Measurements from ENCODE around the gene GNA14.
"Not testable (repeated sequence)": the region's sequence is repeated elsewhere in the genome, so short reads cannot be mapped to it uniquely, and the experiment has no call there.

Gene GNA14

DNA sequence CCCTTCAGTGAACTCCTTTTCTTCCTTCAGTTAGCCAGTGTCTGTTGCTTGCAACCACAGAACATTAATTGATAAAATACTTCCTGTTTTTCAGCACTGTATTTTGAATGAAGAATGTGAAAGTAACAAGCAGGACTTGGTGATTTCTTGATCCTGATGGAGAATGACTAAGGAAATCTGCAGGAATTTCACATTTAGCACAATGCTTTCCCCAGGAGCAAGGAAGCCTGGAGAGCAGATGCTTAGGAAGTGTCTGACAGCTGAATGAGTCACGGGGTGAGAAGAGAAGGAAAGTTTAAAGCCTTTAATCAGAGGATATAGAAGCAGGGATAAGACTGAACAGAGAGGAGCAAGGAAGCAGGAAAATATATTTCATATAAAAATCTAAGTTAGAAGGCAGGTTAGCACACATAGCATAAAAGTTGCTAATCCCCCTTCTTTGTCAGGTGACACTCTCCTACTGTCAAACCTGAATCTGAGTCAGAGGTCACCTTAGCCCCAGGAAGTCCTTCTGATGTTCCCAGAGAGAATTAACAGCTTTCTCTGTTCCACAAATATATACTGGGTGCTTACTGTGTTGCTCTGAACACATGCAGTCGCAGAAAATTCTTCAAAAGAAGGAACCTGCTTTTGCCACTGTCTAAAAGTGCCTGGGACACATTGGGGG lies 59.7 kb downstream of the GNA14 start:
- peak; percentile 82 for DNase-seq (ENCODE audit: low read depth)

DNA sequence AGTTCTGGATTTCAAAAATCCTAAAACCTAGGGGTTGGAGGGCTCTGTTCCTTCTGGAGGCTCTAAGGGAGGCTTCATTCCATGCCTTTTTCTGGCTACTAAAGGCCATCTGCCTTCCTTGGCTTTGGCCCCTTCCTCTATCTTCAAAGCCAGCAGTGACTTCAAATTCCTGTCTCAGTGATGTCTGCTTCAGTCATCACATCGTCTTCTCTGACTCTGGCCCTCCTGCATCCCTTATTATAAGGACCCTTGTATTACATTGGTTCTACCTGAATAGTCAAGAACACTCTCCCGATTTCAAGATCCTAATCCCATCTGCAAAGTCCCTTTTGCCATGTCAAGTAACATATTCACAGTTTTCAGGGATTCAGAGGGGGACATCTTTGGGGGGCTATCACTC lies 60.3 kb downstream of the GNA14 start:
- no peak for DNase-seq (ENCODE audit: low read depth)

DNA sequence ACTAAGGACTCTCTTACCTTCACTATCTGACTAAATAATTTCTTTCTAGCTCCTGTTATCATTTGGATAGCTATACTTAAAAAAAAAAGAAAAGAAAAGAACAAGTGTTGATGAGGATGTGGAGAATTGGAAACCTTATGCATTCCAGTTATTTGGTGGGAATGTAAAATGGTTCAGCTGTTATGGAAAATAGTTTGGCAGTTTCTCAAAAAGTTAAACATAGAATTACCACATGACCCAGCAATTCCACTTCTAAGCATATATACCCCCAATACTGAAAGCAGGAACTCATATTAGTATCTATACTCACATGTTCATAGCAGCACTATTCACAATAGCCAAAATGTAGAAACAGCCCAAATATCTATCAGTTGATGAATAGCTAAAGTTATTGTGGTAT lies 61.1 kb downstream of the GNA14 start:
- no peak for DNase-seq (ENCODE audit: low read depth)

DNA sequence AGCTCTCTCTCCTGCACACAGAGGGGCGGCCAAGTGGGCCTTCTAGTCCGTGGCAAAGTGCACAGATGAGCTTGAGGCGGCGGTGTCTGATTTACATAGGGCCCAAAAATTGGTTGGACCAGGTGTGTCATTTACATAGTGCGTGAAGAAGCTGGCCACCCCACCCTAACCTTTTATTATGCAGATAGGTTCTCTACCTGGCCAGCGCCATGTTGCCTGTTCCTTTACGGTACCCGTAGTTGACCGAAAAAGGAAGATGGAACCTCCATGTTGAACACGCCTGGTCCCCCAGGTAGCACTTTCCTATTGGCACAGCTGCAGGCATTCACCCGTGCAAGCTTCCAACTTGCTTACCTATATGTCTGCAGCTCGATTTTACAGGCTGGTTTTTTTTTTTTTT lies 61.5 kb downstream of the GNA14 start:
- DNase-seq (ENCODE audit: low read depth): no peak

DNA sequence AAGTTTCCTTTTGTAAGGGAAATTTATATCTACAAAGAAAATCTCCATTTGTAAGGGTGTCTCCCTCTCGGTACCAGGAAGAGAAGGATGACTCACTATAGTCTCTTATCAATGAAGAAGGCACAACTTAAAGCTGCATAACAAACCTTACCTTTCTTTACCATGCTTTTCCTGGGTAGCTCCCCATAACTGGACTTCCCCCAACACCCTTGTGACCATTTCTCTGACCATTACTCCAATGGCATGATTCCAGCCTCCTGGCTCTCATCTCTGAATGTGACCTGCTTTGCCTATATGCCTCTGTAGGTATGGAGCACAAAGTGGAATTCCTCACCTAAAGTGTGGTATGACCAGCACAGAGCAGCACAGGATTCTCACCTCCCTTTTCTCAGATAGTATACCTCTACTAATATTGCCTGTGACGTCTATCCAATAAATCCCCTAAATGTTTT lies 62.8 kb downstream of the GNA14 start:
- no peak for DNase-seq (ENCODE audit: low read depth)

DNA sequence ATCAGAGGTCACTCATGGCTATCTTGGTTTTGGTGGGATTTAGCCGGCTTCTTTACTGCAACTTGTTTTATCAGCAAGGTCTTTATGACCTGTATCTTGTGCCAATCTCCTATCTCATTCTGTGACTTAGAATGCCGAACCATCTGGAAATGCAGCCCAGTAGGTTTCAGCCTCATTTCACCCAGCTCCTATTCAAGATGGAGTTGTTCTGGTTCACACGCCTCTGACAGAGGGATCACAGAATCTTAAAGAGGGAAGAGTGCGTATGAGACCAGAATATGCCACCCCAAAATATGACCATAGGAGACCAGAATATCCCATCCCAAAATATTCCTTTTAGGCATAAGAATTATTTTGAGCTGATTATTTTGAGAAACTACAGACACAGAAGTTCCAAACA lies 63.2 kb downstream of the GNA14 start:
- not testable (repeated sequence) for DNase-seq (ENCODE audit: low read depth)

DNA sequence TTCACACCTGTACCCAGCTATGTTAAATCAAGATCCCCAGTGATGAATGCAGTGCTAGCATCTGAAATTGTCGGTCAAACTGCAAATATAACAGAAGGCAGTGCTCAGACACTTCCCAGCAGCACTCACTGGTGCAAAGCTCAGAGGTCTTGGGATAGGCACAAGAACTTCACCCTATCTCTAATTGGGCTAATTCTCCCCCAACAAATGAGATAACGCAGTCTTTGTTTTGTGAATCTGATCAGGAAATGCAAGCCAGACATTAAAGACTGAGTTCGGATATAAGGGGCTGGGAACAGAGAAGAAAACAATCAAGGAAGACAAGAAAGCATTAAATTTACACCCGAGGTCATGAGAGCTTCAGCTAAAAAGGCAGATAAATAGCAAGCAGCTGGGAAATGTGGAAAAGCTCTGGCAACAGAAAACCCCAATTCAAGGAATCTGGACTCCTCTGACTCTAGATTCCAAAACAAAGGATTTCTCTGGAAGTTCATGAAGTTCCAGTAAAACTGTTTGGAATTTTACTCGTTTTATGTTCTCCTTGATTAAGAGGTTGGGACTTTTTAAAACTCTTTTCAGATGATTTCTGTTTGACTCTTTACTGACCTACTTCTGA lies 65.1 kb downstream of the GNA14 start:
- DNase-seq (ENCODE audit: low read depth): no peak

DNA sequence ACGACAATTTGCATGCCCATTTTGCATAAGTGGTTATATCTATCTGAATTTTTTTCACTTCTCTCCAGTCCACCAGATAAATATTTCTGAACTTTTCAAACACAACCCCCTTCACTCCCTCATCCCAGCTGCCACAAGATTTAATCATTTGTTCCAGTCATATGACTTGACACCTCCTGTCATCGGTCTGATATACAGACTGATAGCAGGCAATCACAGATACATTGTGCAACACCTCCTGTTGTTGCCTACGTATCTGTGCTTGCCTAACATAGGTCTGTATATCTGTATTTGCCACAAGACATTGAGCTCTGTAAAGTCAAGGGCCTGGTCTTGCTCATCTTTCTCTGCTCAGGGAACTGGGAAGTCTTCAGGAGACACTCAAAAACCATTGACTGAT lies 65.6 kb downstream of the GNA14 start:
- DNase-seq (ENCODE audit: low read depth): no peak

DNA sequence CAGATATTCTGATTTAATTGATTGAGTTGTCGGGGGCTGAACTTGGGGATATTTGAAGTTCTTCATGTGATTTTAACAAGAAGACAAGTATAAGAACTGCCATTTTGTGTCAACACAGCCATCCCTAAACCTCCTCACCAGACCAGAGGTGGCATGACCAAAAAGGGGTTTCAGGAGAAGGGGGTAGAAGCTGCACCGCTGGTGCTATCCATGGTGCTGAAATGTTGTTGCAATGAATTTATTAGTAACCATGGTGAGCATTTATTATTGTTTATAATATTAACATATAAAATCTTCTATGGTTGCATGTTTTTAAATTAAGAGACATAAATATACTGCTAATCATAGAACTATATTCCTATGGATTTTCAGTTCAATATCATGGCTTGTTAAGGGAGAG lies 72.3 kb downstream of the GNA14 start:
- DNase-seq (ENCODE audit: low read depth): no peak

DNA sequence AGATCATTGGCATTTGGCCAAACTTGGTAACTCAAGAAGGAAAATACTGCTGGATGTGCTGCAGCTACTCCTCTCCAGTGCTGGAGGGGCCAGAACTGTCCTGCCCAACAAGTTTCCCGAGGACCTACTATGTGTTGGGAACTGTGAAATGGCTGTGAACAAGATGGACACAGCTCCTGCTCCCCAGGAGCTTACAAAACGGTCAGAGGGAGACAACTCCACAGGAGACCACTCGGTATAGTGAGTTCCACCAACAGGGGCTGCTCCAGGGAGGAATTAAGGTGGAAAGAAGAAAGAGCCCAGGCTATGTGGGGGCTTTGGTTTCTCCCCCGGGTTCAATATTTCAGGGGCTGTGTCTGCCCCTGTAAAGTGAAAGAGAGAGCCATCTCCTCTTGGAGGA lies 78.8 kb downstream of the GNA14 start:
- DNase-seq (ENCODE audit: low read depth): no peak

DNA sequence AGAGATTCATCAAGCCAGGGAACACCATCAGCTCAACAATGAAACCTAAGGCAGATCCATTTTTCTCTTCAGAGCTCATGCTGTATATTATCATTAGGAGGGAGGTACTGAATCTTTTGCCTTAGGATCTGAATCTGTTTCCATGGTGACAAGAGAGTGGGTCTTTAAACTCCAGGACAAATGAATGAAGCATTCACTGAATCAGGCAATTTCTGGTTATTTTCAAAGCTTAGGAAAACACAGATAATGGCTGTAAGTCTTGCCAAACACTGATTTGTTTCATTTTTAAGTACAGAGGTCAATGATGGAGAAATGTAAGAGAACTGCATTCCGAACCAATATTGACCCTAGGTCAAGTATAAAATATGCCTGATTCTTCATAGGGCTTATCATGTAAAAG lies 84.9 kb downstream of the GNA14 start:
- peak; percentile 25 for DNase-seq (ENCODE audit: low read depth)

DNA sequence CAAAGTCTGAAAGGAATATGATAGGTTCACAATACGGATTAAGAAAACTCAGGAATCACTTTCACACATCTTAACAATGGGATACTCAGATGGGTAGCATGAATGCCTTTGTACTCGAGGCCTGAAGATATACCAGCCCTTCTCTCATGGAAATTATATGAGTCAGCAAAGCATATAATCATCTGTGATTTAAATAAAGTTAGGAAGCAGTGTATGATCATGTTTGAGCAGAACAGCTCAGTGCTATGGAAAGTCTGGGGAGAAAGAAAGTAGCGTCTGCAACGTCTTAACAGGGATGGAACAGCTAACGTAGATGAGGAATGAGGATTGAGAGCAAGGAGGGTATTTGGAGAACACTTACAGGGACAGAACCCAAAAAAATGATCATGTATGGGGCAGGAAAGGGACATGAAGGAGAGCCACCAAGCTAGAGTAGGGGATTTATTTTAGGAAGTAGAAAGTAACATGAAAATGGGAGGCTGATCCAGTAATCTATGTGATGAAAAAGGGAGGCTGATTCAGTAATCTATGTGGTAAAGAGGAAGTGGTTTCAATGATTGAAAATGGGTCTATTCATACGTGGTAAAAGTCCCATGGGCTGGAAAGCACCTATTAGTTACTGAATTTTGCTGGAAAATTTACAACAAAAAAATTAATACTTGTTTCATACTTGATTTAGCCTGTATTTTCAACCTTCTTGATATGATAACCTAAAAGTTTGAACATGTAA lies 85.9 kb downstream of the GNA14 start:
- DNase-seq (ENCODE audit: low read depth): no peak

DNA sequence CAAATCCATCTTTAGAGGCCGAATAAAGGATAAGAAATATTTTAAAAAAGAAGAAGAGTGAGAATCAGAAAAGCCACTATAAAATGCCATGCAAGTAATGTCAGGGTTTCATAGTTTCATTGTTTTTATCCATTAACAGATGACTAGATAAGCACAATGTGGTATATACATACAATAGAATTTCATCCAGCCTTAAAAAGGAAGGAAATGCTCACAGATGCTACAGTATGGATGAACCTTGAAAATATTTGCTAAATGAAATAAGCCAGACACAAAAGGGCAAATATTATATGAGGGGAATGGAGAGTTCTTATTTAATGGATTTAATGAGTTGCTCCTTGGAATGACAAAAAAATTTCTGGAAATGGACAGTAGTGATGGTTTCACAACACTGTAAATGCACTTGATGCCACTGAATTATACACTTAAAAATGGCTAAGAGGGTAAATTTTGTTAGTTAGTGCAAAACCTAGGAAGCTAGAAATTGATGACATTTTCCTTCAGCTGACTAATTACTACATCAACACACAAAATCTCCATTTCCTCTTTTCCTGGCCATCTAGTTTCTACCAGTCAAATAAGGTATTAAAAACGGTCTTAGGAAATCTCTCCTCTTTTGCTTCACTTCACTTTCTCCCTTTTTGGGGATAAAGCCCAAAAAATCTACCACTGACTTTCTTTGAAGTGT lies 86.6 kb downstream of the GNA14 start:
- DNase-seq (ENCODE audit: low read depth): no peak

DNA sequence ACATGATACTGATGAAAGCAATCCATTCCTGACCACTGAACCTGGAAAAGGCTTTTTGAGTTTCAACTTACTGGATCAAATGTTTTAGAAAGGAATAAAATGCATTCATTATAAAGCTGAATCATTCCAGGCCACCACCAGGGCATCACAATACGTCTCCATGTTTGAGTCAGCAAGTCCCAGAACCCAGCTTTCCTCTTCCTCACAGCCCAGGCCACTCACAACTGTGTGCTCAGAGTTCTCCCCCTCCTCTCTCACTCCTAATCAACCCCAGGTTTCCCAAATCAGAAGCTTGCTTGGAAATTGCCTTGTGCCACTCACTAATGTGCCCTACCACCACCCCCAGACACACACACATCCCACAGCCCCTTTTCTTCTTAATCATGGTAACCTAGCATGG lies 91.7 kb downstream of the GNA14 start:
- peak; percentile 31 for DNase-seq (ENCODE audit: low read depth)

DNA sequence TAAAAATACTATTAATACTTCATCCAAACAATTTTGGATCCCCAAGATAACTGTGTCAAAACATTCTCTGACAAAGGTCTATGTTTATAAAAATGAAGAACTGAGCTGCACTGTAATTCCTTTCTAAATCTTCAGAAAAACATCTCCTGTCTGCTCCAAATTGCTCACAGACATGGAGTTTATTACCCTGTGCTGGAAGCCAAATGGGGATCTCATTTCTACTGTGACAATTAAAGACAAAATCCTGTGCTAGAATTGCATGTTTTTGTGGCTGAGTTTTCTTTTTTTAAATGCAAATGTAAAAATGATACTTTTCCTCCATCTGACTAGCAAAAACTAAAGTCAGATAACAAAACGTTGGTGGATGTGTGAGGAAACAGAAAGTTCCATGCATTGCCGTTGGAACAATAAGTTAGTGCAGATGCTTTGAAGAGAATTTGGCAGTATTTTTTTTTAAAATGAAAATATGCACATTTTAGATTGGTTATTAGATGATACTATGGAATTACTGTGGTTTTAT lies 93.5 kb downstream of the GNA14 start:
- no peak for DNase-seq (ENCODE audit: low read depth)

DNA sequence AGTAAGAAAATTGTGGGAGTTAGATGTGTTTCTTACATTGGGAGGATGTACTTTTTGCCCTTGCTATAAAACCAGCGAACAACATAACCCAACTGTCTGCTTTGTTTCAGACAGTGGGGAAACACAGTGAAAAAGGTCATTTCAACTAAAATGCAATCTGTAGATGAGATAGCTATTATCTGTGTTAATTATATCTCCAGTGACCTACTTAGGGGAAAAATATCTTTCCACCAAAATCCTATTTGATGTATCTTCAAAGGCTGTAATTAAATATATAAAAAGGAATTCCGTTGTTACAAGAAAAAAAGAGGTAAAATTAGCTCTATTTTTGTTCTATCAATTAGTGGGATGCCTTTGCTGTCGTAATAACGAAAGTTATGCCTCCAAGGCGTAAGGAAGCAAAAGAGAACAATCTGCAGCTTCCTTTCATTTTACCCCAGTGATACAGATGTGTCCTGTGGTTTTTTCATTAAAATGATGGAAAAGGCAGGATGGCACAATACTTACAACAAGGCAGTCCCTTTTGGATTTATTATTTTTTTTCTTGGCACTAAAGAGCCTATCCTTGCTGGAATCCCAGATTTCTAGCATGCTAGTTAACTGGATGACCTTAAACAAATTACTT lies 100.9 kb downstream of the GNA14 start:
- no peak for DNase-seq (ENCODE audit: low read depth)

DNA sequence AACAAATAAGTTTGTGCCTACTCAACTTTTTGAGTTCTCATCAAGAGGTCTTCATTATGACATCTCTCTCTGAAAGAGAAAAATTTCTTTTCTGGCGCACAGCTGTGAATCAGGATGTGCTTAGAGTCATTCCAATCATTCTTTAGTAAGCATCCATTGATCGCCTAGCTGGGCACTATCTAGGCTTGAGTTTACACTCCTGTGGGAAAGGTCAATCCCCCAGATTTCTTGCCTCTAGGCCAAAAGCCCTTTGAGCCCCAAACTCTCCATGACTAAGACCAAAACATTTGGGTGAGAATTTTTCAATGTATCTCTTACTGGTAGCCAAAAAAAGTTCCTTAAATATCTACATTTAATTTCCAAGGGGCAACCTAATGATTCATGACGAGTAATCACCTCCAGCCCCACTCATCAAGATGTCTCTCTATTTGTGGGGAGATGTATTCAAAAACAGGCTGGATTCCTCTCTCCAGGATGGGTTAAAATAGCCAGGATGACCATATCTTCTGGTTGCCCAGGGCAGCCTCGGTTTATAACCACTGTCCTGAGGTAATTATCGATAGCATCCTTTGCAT lies 101.7 kb downstream of the GNA14 start:
- DNase-seq (ENCODE audit: low read depth): no peak

DNA sequence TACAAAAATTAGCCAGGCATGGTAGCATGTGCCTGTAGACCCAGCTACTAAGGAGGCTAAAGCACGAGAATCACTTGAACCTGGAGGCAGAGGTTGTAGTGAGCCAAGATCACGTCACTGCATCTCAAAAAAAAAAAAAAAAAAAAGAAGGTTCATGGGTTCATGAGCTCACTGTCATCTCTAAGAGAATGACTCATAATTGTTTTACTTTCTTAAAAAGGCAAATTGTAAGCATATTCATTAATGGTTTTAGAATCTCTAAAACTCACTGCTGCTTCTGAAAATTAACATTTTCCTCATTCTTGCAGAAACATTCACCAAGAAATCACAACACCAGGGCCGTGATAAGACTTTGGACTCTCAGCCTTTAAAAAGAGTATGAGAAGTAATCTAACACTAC lies 103.6 kb downstream of the GNA14 start:
- no peak for DNase-seq (ENCODE audit: low read depth)

DNA sequence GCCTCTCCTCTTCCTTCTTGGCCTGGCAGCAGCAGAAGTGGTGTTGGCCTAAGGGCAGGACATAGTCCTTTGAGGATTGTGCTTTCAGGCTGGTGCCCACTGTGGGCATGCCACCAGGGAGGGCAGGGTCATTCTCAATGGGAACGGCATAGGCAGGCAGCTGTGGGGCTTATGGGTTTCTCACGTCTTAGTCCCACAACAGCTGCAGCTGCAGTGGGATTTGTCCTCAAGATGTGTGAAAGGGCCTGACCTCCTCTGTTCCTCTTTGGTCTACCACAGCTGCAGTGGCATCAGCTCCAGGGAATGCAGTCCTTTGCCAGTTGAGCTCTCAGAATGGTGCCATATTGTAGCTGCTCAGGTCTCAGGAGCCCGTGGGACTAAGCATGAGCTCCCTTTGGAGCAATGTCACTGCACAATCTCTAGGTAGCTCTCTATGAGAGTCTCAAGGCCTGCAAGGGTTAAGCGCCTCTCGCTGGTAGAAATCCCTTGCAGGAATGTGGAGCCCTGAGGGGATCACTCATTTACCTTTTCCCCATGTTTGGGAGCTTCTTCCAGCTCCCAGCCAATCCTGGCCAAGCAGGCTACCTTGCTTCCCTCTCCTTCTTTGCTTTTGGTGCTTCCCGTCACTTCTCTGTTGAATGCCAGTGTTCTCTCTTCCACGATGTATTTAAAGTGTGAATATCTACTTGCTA lies 104.8 kb downstream of the GNA14 start:
- no peak for DNase-seq (ENCODE audit: low read depth)

DNA sequence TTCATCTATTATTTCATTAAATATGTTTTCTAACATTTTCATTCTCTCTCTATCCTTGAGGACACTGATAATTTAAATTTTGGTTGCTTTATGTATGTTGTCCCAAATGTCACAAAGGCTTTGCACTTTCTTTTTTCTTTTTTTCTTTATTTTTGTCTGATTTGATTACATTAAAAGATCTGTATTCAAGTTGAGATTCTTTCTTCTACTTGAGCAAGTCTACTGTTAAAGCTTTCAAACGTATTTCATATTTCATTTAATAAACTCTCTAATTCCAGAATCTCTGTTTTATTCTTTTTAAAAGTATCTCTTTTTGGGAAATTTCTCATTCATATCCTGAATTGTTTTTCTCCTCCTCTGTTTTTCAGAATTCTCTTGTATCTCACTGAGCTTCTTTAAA lies 106.5 kb downstream of the GNA14 start:
- DNase-seq (ENCODE audit: low read depth): no peak

DNA sequence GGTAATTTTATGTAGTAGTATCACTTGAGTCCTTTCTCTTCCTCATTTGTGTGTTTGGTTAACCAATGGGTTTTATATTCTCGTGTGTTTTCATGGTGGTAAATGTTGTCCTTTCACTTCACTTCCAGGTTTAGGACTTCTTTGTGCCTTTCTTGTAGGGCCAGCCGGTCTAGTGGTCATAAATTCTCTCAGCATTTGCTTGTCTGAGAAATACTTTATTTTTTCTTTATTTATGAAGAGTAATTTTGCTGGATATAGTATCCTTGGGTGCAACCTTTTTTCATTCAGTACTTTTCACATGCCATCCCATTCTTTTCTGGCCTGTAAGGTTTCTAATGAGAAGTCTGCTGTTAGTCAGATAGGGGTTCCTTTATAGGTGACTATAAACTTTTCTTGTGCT lies 107.1 kb downstream of the GNA14 start:
- DNase-seq (ENCODE audit: low read depth): no peak
